GM18502 (cell line): ENCODE measurements around the gene NLGN1.

ENCODE experiments used
- ATAC-seq: cut with Tn5 transposase; IDR thresholded peaks from one replicate; pipeline ENCODE4 v1.9.1; 2021; ENCODE audit warnings: mild to moderate bottlenecking; ENCODE audit not compliant: unreplicated experiment, poor library complexity

The NLGN1 gene

DNA sequence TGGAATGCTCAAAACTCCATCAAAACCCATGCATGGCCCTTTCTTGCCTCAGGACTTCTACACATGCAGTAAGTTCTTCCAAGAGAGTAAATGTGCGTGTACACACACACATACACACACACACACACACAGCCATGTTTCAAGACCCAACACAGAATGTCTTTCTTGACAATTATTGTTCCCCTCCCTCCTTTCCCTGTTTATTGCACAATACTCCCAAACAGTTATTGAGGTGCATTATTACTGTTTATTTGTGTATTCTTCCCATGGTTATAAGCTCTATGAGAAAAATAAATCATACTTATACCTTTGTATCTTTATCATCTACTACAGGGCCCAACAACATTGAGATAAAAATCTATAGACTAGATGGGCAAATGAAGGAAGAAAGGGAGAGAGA, 937.8 kb downstream of the NLGN1 start:
- ATAC-seq, result no peak

DNA sequence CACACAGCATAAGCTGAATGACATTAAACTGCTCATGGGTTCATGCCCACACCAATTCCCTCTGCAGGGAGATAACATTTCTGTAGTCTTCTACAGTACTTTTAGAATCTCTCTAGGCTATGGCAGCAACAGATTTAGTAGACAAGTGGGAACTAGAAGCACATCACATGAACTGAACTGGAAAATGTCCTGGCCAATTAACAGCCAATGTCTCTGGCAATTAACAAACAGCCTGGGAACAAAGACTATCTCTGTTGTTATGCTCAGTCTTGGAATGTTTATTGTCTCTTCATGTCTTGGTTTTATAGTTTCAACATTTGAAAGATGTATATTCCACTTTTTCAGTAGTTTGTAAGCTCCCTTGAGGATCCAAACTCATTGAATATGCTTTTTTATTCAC, 938.4 kb downstream of the NLGN1 start:
- no peak for ATAC-seq
